SK-N-SH (cell line): ENCODE data around the gene HMGXB3.

Source experiments
- CTCF ChIP-seq: fragments of 200-600 bp; sonication (generic); IDR thresholded peaks from 2 replicates; pipeline ENCODE4 v1.6.1; 2017; ENCODE audit warnings: antibody characterized with exemption, mild to moderate bottlenecking, moderate library complexity
- EP300 ChIP-seq, 2 experiments: IDR thresholded peaks; 2 replicates each; pipeline versions ENCODE4 v1.4.0 to v1.6.1; 2012; ENCODE audit warnings: borderline replicate concordance in 1 of 2, low read depth in 1 of 2, low read length in 1 of 2
- FOSL2 ChIP-seq: IDR thresholded peaks from 2 replicates; pipeline ENCODE4 v1.4.0; 2012; ENCODE audit warnings: low read depth, mild to moderate bottlenecking, moderate library complexity, borderline replicate concordance
- GATA2 ChIP-seq: sonication (generic); formaldehyde crosslinking; IDR thresholded peaks from 2 replicates; pipeline ENCODE4 v1.5.0; 2020; ENCODE audit warnings: mild to moderate bottlenecking, missing genetic modification reagents
- POLR2AphosphoS5 ChIP-seq: IDR thresholded peaks from 2 replicates; pipeline ENCODE4 v1.6.1; 2012; ENCODE audit warnings: low read depth, low read length
- RCOR1 ChIP-seq: fragments of 150-350 bp; IDR thresholded peaks from 2 replicates; pipeline ENCODE4 v1.6.1; 2017; ENCODE audit warnings: antibody characterized with exemption, low read length
- REST ChIP-seq: IDR thresholded peaks from 2 replicates; pipeline ENCODE4 v1.6.1; 2012; ENCODE audit warnings: mild to moderate bottlenecking, low read depth, low read length, moderate library complexity
- RFX5 ChIP-seq: IDR thresholded peaks from 2 replicates; pipeline ENCODE4 v1.6.1; 2012; ENCODE audit warnings: mild to moderate bottlenecking, improper control_type of control experiment, low read length
- USF1 ChIP-seq: IDR thresholded peaks from 2 replicates; pipeline ENCODE4 v1.4.0; 2012; ENCODE audit warnings: low read depth, borderline replicate concordance
- ZBTB33 ChIP-seq: IDR thresholded peaks from 2 replicates; pipeline ENCODE4 v1.4.0; 2012; ENCODE audit warnings: low read depth, borderline replicate concordance

GRCh38 chr5:150092159-150092787, 91.7 kb downstream of the HMGXB3 start:
- TF ChIP-seq CTCF (no peak), EP300 (IDR thresholded peaks at IDR 0.05; ENCODE audit: borderline replicate concordance in 1 of 2, low read depth in 1 of 2, low read length in 1 of 2) (no peak), FOSL2 (no peak), GATA2 (CRISPR knock-in tag) (no peak), ZBTB33 (no peak), POLR2AphosphoS5 (no peak), REST (no peak), RFX5 (no peak), USF1 (no peak), RCOR1 (no peak)
